ENCODE measurements around the gene ADARB1.

ADARB1 gene

DNA sequence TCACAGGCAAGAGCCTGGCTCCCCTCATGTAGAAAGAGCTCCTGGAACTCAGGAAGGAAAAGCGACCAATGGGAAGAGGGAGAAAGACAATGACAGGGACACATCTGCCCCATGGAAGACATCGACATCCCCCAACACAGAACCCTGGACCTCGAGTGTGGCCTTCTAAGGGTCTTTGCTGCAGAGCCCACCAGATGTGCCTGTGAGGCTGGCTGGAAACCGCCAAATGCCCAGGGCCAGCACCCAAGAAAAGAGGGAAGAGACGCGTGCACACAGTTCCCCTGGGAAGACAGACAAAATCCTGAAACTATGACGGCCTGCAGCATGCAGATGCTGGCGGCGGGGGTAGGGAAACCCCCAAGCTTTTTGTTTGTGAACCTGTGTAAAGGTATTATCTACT, 36.4 kb upstream of the ADARB1 start:
- FAIRE-seq (no peak), DNase-seq (ENCODE audit: insufficient read length, low spot score) (no peak)

DNA sequence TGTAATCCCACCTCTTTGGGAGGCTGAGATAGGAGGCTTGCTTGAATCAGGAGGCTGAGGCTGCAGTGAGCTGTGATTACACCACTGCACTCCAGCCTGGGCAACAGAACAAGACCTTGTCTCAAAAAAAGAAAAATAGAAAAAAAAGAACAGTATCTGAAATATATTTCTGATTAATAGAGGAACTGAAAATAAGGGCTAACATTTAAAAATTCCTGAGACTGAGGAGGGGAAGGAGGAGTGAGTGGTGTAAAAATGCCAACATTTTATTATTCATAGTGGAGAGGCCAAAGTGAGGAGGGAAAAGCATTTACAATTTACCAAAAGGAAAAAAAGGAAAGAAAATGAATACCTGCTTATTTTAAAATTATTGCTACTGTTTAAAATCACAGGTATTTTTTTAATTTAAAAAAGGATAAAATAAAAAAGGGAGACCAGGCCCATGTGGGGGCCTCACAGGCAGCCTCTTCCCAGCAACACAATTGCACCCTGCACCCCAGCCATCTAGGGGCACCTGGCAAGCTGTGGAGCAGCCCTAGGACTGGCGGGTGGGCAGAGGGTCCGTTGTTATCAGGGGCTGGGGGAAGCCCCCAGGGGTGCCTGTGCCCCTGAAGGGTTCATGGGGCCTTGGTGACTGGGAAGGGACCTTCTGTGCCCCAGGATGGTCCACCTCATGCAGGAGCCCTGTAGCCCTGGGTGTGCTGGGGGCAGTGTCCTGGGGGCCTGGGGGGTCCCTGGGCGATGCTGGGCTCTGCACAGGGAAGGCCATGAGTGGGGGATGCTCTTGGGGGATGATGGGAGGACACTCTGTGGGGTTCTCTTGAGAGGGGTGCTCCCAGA, 34.8 kb upstream of the ADARB1 start:
- no peak for FAIRE-seq

GRCh38 chr21:45040157-45040711, 34.1 kb upstream of the ADARB1 start:
- FAIRE-seq = no peak
- no peak for DNase-seq (ENCODE audit: insufficient read length, low spot score)

More for the DNA sequence above, 34.8 kb upstream of the ADARB1 start:
- DNase-seq (ENCODE audit: insufficient read length, low spot score) = no peak

GRCh38 chr21:45040739-45041138, 33.6 kb upstream of the ADARB1 start:
- FAIRE-seq (no peak), DNase-seq (ENCODE audit: insufficient read length, low spot score) (no peak)

DNA sequence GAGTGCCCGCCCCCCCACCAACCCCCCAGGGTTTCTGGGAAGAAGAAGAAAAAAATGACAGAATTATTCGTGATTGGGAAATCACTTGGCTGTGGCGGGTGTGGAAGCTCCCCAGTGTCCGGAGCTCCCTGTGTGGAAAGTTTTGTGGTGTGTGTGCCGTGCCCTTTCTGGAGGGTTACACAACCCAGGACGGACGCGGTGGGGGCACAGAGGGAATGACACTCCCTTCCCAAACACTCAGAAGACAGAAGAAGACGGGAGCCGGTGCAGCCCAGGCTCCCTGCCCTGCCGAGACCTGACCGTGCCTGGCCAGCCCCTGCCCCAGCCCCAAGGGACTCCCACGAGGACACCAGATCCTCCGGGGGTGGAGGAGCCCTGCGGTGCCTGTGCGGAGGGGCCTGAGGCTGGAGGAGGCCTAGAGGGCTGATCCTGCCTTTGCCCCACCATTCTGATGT, 33.0 kb upstream of the ADARB1 start:
- FAIRE-seq = no peak
- DNase-seq (ENCODE audit: insufficient read length, low spot score) = no peak

- DNase-seq (ENCODE audit: insufficient read length, low spot score) (no peak), FAIRE-seq (no peak)
Observed at GRCh38 chr21:45041984-45042663, 32.3 kb upstream of the ADARB1 start.

GRCh38 chr21:45042664-45043161, 31.7 kb upstream of the ADARB1 start:
- no peak for FAIRE-seq
- no peak for DNase-seq (ENCODE audit: insufficient read length, low spot score)

DNA sequence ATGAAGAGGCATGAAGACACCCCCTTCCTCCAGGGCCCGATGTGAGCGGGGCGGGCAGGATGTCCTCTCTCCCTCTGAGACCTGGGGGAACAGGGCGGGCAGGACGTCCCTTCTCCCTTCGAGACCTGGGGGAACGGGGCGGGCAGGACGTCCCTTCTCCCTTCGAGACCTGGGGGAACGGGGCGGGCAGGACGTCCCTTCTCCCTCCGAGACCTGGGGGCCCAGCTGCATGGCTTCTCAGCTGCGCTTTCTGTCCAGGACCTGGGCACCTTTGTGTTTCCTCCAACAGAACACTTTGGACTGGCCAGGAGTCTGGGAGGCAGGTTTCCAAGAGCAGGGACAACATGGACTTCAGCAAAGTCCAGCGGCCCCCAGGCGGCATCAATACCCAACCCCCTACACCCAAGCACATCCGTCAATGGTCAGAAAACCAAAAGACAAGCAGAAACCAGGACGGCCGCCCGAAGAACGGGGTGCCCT, 30.8 kb upstream of the ADARB1 start:
- no peak for DNase-seq (ENCODE audit: insufficient read length, low spot score)
- no peak for FAIRE-seq

GRCh38 chr21:45045481-45045880, 28.9 kb upstream of the ADARB1 start:
- DNase-seq (ENCODE audit: insufficient read length, low spot score) (no peak), FAIRE-seq (no peak)

GRCh38 chr21:45047257-45047656, 27.1 kb upstream of the ADARB1 start:
- DNase-seq (ENCODE audit: insufficient read length, low spot score) (no peak), FAIRE-seq (no peak)

- FAIRE-seq (no peak), DNase-seq (ENCODE audit: insufficient read length, low spot score) (no peak)
Observed at GRCh38 chr21:45048026-45048698, 26.2 kb upstream of the ADARB1 start.

DNA sequence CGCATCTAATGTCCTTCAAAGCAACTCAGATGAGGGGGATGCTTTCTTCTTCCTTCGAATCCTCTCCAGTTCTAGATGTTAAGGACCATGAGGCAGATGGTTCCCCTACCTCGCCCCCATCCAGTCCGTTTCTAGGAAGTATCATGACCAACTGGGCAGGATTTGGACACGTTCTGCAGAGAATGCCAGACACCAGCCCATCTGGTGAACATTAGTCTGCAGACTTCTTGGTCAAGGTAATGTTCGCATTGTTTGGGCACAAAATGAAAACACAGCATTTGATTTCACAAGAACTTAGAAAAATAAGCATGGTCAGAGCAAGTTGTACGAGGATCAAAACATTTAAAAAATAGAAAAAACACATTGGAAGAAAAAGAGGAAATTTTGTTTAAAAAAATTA, 25.4 kb upstream of the ADARB1 start:
- no peak for DNase-seq (ENCODE audit: insufficient read length, low spot score)
- FAIRE-seq = no peak

GRCh38 chr21:45049714-45050344, 24.6 kb upstream of the ADARB1 start:
- DNase-seq (ENCODE audit: insufficient read length, low spot score) = no peak
- FAIRE-seq = no peak

- no peak for FAIRE-seq
- DNase-seq (ENCODE audit: insufficient read length, low spot score) = no peak
Observed at GRCh38 chr21:45050345-45050796, 24.0 kb upstream of the ADARB1 start.

GRCh38 chr21:45050797-45051489, 23.4 kb upstream of the ADARB1 start:
- DNase-seq (ENCODE audit: insufficient read length, low spot score) (no peak), FAIRE-seq (no peak)

GRCh38 chr21:45051580-45052434, 22.6 kb upstream of the ADARB1 start:
- DNase-seq (ENCODE audit: insufficient read length, low spot score) = no peak
- FAIRE-seq = no peak

DNA sequence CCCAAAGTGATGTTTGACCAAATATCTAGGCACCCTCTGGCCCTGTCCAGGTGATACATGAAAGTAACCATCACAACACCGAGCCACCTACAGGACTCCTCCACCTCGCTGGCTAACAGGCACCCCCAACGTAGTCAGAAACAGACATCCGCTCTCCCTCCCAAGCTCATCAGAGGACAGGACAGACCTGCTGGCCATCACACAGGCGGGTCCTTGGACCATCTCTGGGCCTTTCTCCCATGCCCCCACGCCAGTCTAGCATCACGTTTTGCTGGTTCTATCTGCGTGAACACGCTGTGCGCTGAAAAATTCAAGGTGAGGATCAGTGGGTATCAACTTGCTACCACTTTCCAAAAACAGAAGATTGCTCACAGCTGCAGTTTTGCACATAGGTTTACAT, 21.4 kb upstream of the ADARB1 start:
- DNase-seq (ENCODE audit: insufficient read length, low spot score) (no peak), FAIRE-seq (no peak)

DNA sequence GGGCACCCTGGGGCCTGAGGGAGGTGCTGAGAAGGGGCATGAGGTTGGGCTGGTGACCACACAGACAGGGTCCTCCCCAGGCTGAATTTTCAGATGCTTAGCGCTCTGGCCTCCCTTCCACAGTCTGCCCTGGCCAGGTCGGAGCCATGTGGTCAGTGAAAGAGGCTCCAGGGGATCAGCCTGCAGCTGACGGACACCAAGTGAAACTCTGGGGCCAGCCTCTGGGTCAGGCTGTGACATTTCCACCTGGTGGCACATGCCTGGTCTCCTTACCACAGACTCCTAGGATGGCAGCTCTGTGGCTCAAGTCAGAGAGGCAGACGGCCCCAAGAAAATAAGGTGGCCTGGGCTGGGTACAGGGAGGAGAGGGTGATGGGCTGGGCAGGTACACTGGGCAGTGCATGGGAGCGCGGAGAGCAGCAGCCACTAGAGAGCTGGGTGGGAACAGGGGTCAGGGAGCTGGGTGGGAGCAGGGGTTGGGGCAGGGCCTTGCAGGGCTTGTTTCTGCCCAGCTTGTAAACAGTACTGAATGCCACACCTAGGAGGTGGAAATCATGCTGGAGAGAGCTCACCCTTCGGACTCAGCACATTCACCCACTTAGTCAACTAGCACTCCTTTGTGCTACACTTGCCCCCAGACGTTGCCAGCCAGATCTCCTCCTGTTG, 20.7 kb upstream of the ADARB1 start:
- FAIRE-seq = no peak

More for the DNA sequence above, 20.7 kb upstream of the ADARB1 start:
- no peak for DNase-seq (ENCODE audit: insufficient read length, low spot score)

All from GM19239 (cell line).